Liver (tissue), 9 donors: ENCODE measurements around the gene ATPAF1. TPM values are rescaled to one million over a fixed set of nuclear protein-coding genes. Genes with fewer than 3 reads are reported as not detected.

Experiments used
- DNase-seq: peaks from one replicate; pipeline ENCODE4 v3.0.0-alpha.2; 2017; ENCODE audit warnings: low spot score
- H3K27ac ChIP-seq, 2 donors: one replicate each; pipeline ENCODE4 v1.7.0; 2013; ENCODE audit warnings: inconsistent platforms in 2 of 2, low read length in 2 of 2, control low read depth in 1 of 2, low read depth in 1 of 2, mild to moderate bottlenecking in 1 of 2
- H3K27me3 ChIP-seq, 4 donors: one replicate each; pipeline versions ENCODE4 v1.6.1 to v1.7.0; 2013; ENCODE audit warnings: low read length in 3 of 4, inconsistent platforms in 1 of 4, mild to moderate bottlenecking in 1 of 4, moderate library complexity in 1 of 4; ENCODE audit not compliant: control insufficient read depth in 4 of 4, insufficient read depth in 4 of 4
- H3K36me3 ChIP-seq, 4 donors: one replicate each; pipeline versions ENCODE4 v1.6.1 to v1.7.0; 2013; ENCODE audit warnings: low read length in 3 of 4, mild to moderate bottlenecking in 3 of 4, low read depth in 1 of 4, moderate library complexity in 1 of 4; ENCODE audit not compliant: control insufficient read depth in 4 of 4, insufficient read depth in 3 of 4
- H3K4me1 ChIP-seq, 4 donors: one replicate each; pipeline versions ENCODE4 v1.6.1 to v1.7.0; 2013; ENCODE audit warnings: low read length in 3 of 4, mild to moderate bottlenecking in 3 of 4, moderate library complexity in 1 of 4; ENCODE audit not compliant: control insufficient read depth in 4 of 4, insufficient read depth in 4 of 4
- H3K4me3 ChIP-seq, 3 donors: one replicate each; pipeline versions ENCODE4 v1.6.1 to v1.7.0; 2013; ENCODE audit warnings: low read length in 3 of 3, control low read depth in 1 of 3, low read depth in 1 of 3, mild to moderate bottlenecking in 1 of 3
- H3K9ac ChIP-seq, 2 donors: one replicate each; pipeline ENCODE4 v1.7.0; 2013; ENCODE audit warnings: low read length in 2 of 2, mild to moderate bottlenecking in 2 of 2, moderate library complexity in 2 of 2, control low read depth in 1 of 2, low read depth in 1 of 2
- H3K9me3 ChIP-seq, 4 donors: one replicate each; pipeline versions ENCODE4 v1.6.1 to v1.7.0; 2013; ENCODE audit warnings: low read length in 3 of 4; ENCODE audit not compliant: control insufficient read depth in 4 of 4
- CTCF ChIP-seq: fragments of 150-350 bp; IDR thresholded peaks from 2 replicates; pipeline ENCODE4 v1.5.1; 2017; ENCODE audit warnings: improper control_type of control experiment, low read depth, low read length; ENCODE audit not compliant: missing input control
- EGR1 ChIP-seq, 2 donors: IDR thresholded peaks; 2 replicates each; pipeline ENCODE4 v1.6.1; 2016 to 2018; ENCODE audit warnings: antibody characterized with exemption in 2 of 2, low read depth in 2 of 2
- FOXA1 ChIP-seq: IDR thresholded peaks from 2 replicates; pipeline ENCODE4 v1.6.1; 2016; ENCODE audit warnings: antibody characterized with exemption
- FOXA2 ChIP-seq: IDR thresholded peaks from 2 replicates; pipeline ENCODE4 v1.6.1; 2016; ENCODE audit warnings: antibody characterized with exemption
- GABPA ChIP-seq, 2 donors: IDR thresholded peaks in 1 of 2; conservative IDR thresholded peaks in 1 of 2; 2 replicates each; pipeline ENCODE4 v1.6.1; 2016; ENCODE audit warnings: antibody characterized with exemption in 2 of 2, mild to moderate bottlenecking in 1 of 2, moderate library complexity in 1 of 2
- HNF4A ChIP-seq, 2 donors: conservative IDR thresholded peaks; 2 replicates each; pipeline ENCODE4 v1.6.1; 2016; ENCODE audit warnings: antibody characterized with exemption in 2 of 2, mild to moderate bottlenecking in 2 of 2
- HNF4G ChIP-seq: IDR thresholded peaks from 2 replicates; pipeline ENCODE4 v1.6.1; 2016; ENCODE audit warnings: antibody characterized with exemption
- JUND ChIP-seq, 2 donors: IDR thresholded peaks; 2 replicates each; pipeline ENCODE4 v1.6.1; 2016; ENCODE audit warnings: antibody characterized with exemption in 2 of 2
- NR2F2 ChIP-seq: IDR thresholded peaks from 2 replicates; pipeline ENCODE4 v1.6.1; 2016; ENCODE audit warnings: antibody characterized with exemption
- RAD21 ChIP-seq, 2 donors: IDR thresholded peaks; 2 replicates each; pipeline ENCODE4 v1.6.1; 2016; ENCODE audit warnings: antibody characterized with exemption in 2 of 2, mild to moderate bottlenecking in 2 of 2
- REST ChIP-seq: IDR thresholded peaks from 2 replicates; pipeline ENCODE4 v1.6.1; 2016; ENCODE audit warnings: antibody characterized with exemption, mild to moderate bottlenecking
- RXRA ChIP-seq, 2 donors: IDR thresholded peaks; 2 replicates each; pipeline ENCODE4 v1.6.1; 2017 to 2018; ENCODE audit warnings: antibody characterized with exemption in 2 of 2, mild to moderate bottlenecking in 1 of 2
- SP1 ChIP-seq: IDR thresholded peaks from 2 replicates; pipeline ENCODE4 v1.6.1; 2018; ENCODE audit warnings: antibody characterized with exemption, mild to moderate bottlenecking
- TAF1 ChIP-seq: conservative IDR thresholded peaks from 2 replicates; pipeline ENCODE4 v1.6.1; 2016; ENCODE audit warnings: antibody characterized with exemption, mild to moderate bottlenecking
- YY1 ChIP-seq: IDR thresholded peaks from 2 replicates; pipeline ENCODE4 v1.6.1; 2016; ENCODE audit warnings: antibody characterized with exemption, mild to moderate bottlenecking
- WGBS: extraction: QIAGEN DNeasy Blood & Tissue Kit; methylation state at CpG from one replicate; pipeline ENCODE4 v1.1.7; 2013; 5-methylcytosine and 5-hydroxymethylcytosine counted together
- polyA plus RNA-seq, 2 donors: library from polyadenylated mRNA; stranded (reverse) in 1 of 2; unstranded in 1 of 2; fragments of 200-250 nt in 1 of 2; fragments of >200 nt in 1 of 2; fragmentation: Nextera tagmentation in 1 of 2; extraction: Ambion mirVana in 1 of 2; gene quantifications; one replicate each; pipeline versions ENCODE4 v1.2.1 to v1.2.3, GENCODE V29; 2013 to 2015
- total RNA-seq, 2 donors: library from RNA; depleted of rRNA; stranded (reverse); fragments of >200 nt; gene quantifications; one replicate each; pipeline ENCODE4 v1.2.3, GENCODE V29; 2014
- TF ChIP-seq, protein P1 (sequence below): IDR thresholded peaks from 2 replicates; pipeline ENCODE4 v1.6.1; 2016; ENCODE audit warnings: antibody characterized with exemption
- TF ChIP-seq, protein P2 (sequence below): IDR thresholded peaks from 2 replicates; pipeline ENCODE4 v1.6.1; 2016; ENCODE audit warnings: antibody characterized with exemption
- TF ChIP-seq, protein P3 (sequence below): IDR thresholded peaks from 2 replicates; pipeline ENCODE4 v1.6.1; 2016; ENCODE audit warnings: antibody characterized with exemption
- donor health status: healthy.
- donor health status: healthy.
- donor health status: healthy.
- donor health status: healthy.
- donor health status: healthy.

ATPAF1 gene
- total and polyA plus RNA-seq, 4 donors, result 35.3 to 54.1 (median 37.0) TPM

- Histone ChIP-seq H3K9ac (no peak overlapping the region), H3K4me3 (no peak overlapping the region), H3K36me3 (peaks cover 6 to 68% (median 46%) of the 10 kb centered on the region in 4 donors), H3K27me3 (no peaks in the 10 kb centered on the region), H3K27ac (no peak overlapping the region), H3K4me1 (no peaks in the 10 kb centered on the region), H3K9me3 (peaks cover 0 to 4% (median 0%) of the 10 kb centered on the region in 4 donors)
- TF ChIP-seq CTCF, result no peak
- no peak for TF ChIP-seq FOXA2
- TF ChIP-seq, protein P1, sequence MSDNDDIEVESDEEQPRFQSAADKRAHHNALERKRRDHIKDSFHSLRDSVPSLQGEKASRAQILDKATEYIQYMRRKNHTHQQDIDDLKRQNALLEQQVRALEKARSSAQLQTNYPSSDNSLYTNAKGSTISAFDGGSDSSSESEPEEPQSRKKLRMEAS, result peak; percentile 40
- no peak for TF ChIP-seq SP1
- TF ChIP-seq FOXA1, result no peak
- WGBS, result 85% methylated on average over 7 of the region's 7 CpGs
- DNase-seq, result no peak
Measured at GRCh38 chr1:46587069-46587468, 81.1 kb downstream of the ATPAF1 start.

DNA sequence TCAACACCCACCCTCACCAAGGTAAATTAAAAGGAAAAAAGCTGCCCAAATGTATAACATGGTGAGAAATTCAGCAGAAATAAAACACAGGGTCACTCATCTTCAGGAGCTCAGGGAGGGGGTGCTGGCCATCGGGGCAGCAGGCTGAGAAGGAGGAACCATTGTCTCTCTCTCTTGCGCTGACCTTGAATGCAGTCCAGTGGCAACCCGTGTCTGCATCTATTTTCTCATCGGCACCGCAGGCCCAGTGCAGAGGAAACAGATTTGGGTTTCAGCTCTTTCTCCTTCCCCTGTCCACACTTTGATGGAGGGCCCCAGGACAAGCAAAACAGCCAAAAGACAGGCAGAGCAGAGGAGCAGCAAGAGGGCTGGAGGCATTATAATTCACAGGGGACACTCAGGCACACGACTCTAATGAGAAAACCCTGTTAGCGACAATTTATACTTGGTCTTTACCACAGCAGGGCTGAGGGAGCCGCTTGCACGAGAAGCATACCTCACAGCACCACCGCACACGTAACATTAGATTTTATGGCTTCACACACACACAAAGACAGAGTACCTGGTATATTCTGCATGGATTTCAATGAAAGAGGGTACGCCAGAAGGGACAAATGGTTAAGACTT, 82.7 kb downstream of the ATPAF1 start:
- no peaks in the 10 kb centered on the region for H3K4me1 ChIP-seq
- TF ChIP-seq EGR1 (IDR thresholded peaks at IDR 0.05; ENCODE audit: low read depth in 2 of 2) (no peak), FOXA1 (no peak), RXRA (IDR thresholded peaks at IDR 0.05) (no peak), NR2F2 (no peak), TAF1 (no peak), FOXA2 (no peak), RAD21 (IDR thresholded peaks at IDR 0.05) (no peak), GABPA (IDR thresholded peaks at IDR 0.05 in 1 of 2, conservative IDR thresholded peaks at IDR 0.05 in 1 of 2) (no peak), SP1 (no peak), CTCF (no peak), HNF4G (no peak), YY1 (no peak), JUND (IDR thresholded peaks at IDR 0.05) (no peak), REST (no peak), HNF4A (conservative IDR thresholded peaks at IDR 0.05) (no peak)
- TF ChIP-seq, protein P2, sequence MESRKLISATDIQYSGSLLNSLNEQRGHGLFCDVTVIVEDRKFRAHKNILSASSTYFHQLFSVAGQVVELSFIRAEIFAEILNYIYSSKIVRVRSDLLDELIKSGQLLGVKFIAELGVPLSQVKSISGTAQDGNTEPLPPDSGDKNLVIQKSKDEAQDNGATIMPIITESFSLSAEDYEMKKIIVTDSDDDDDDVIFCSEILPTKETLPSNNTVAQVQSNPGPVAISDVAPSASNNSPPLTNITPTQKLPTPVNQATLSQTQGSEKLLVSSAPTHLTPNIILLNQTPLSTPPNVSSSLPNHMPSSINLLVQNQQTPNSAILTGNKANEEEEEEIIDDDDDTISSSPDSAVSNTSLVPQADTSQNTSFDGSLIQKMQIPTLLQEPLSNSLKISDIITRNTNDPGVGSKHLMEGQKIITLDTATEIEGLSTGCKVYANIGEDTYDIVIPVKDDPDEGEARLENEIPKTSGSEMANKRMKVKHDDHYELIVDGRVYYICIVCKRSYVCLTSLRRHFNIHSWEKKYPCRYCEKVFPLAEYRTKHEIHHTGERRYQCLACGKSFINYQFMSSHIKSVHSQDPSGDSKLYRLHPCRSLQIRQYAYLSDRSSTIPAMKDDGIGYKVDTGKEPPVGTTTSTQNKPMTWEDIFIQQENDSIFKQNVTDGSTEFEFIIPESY, result no peak
- TF ChIP-seq, protein P3, sequence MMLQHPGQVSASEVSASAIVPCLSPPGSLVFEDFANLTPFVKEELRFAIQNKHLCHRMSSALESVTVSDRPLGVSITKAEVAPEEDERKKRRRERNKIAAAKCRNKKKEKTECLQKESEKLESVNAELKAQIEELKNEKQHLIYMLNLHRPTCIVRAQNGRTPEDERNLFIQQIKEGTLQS, result no peak
- TF ChIP-seq, protein P1, result no peak
- H3K9me3 ChIP-seq, result peaks cover 0 to 4% (median 0%) of the 10 kb centered on the region in 4 donors
- no peak overlapping the region for H3K9ac ChIP-seq
- 89% methylated on average over 12 of the region's 12 CpGs for WGBS
- no peak overlapping the region for H3K4me3 ChIP-seq
- no peaks in the 10 kb centered on the region for H3K27me3 ChIP-seq
- no peak overlapping the region for H3K27ac ChIP-seq
- H3K36me3 ChIP-seq, result peaks cover 5 to 64% (median 38%) of the 10 kb centered on the region in 4 donors
- no peak for DNase-seq
